ENCODE measurements around the gene CRIP1.

DNA sequence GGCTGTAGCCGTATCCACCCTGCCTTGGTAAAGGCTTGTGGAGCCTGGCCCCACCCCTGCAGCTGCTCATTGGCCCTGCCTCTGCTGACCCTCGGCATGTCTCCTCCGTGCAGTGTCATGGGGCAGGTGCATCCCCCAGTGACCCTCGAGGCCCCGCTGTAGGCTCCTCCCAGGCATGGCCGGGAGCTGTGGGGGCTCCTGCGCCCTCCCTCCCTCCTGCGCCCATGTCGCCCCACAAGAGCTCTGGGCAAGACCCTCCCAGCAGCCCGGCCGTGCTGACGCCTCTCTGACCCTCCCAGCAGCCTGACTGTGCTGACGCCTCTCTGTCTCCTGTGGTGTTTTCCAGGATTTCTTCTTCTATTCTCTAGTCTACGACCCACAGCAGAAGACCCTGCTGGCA, 32.8 kb upstream of the CRIP1 start:
- TF ChIP-seq GATA3 (IDR thresholded peaks at IDR 0.05; ENCODE audit: low read depth, low read length) (no peak), GATA2 (IDR thresholded peaks at IDR 0.05; ENCODE audit: low read depth, low read length) (no peak)
